SH-SY5Y (cell line): ENCODE results near the gene SDK1.

Source experiments
- GATA2 ChIP-seq: IDR thresholded peaks from 2 replicates; pipeline ENCODE4 v1.6.1; 2011; ENCODE audit warnings: mild to moderate bottlenecking, low read depth, low read length
- GATA3 ChIP-seq: IDR thresholded peaks from 2 replicates; pipeline ENCODE4 v1.6.1; 2011; ENCODE audit warnings: low read depth, mild to moderate bottlenecking, low read length, moderate library complexity

DNA sequence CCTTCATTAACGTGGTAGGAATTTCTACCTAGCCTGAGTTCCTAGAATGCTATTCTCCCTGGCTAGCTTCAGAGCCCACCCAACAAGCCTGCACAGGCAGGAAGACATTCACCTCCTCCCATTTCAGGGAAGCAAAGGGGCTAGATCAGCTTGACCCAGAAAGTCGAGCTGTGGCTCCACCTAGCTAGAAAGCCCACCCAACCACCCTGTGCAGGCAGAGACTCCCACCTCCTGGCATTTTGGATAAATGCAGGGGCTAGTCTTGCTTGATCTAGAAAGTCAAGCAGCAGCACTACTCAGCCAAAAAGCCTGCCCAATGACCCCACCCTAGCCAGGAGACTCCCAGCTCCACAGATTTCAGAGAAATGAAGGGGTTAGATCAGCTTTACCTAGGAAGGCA, 479.5 kb downstream of the SDK1 start:
- TF ChIP-seq GATA3: no peak
- no peak for TF ChIP-seq GATA2
